Vagina (tissue), 2 donors: ENCODE measurements around the gene APOBEC3G.

Source experiments
- CTCF ChIP-seq, 3 experiments: fragments of 450-650 bp in 2 of 3; fragments of 200-600 bp in 1 of 3; sonication (generic) in 1 of 3; IDR thresholded peaks; one replicate each; pipeline ENCODE4 v1.5.1; 2017 to 2019; ENCODE audit warnings: antibody characterized with exemption in 3 of 3, mild to moderate bottlenecking in 2 of 3, moderate library complexity in 2 of 3
- POLR2A ChIP-seq, 2 donors: fragments of 450-650 bp; IDR thresholded peaks; one replicate each; pipeline ENCODE4 v1.6.1; 2017; ENCODE audit warnings: antibody characterized with exemption in 2 of 2, mild to moderate bottlenecking in 2 of 2, moderate library complexity in 2 of 2
- POLR2AphosphoS5 ChIP-seq, 2 donors: sonication (generic); formaldehyde crosslinking; IDR thresholded peaks; one replicate each; pipeline ENCODE4 v1.9.0; 2017; ENCODE audit warnings: antibody characterized with exemption in 2 of 2, mild to moderate bottlenecking in 2 of 2, low read depth in 1 of 2; ENCODE audit not compliant: insufficient read depth in 1 of 2

- TF ChIP-seq POLR2A (IDR thresholded peaks at IDR 0.05) (no peak), CTCF (IDR thresholded peaks at IDR 0.05) (no peak), POLR2AphosphoS5 (IDR thresholded peaks at IDR 0.05; ENCODE audit: insufficient read depth in 1 of 2, low read depth in 1 of 2) (no peak)
Measured at GRCh38 chr22:39128508-39128907, 51.4 kb downstream of the APOBEC3G start.
